ENCODE results near the gene PTPRB. TPM values are rescaled to one million over a fixed set of nuclear protein-coding genes. Genes with fewer than 3 reads are reported as not detected.

The PTPRB gene
- total RNA-seq, 3 donors from 2014 or later = 18.4 to 36.1 (median 33.6) TPM

GRCh38 chr12:70661466-70662161 lies 24.4 kb upstream of the PTPRB start:
- no peak for DNase-seq (ENCODE audit: low spot score in 2 of 2)
- Histone ChIP-seq H3K4me1 (no peaks in the 10 kb centered on the region), H3K9me3 (no peaks in the 10 kb centered on the region), H3K27me3 (no peaks in the 10 kb centered on the region), H3K36me3 (no peaks in the 10 kb centered on the region), H3K4me3 (no peak overlapping the region), H3K27ac (peak overlapping the region in 1 of 2 donors; percentile 13)
- no peak for TF ChIP-seq CTCF (IDR thresholded peaks at IDR 0.05)
- no peak for TF ChIP-seq POLR2A (IDR thresholded peaks at IDR 0.05)
- no peak for TF ChIP-seq POLR2AphosphoS5 (IDR thresholded peaks at IDR 0.05)
- intact Hi-C loops (cut with DNase I; ENCODE audit: low total_unique reads) = no loop called here

DNA sequence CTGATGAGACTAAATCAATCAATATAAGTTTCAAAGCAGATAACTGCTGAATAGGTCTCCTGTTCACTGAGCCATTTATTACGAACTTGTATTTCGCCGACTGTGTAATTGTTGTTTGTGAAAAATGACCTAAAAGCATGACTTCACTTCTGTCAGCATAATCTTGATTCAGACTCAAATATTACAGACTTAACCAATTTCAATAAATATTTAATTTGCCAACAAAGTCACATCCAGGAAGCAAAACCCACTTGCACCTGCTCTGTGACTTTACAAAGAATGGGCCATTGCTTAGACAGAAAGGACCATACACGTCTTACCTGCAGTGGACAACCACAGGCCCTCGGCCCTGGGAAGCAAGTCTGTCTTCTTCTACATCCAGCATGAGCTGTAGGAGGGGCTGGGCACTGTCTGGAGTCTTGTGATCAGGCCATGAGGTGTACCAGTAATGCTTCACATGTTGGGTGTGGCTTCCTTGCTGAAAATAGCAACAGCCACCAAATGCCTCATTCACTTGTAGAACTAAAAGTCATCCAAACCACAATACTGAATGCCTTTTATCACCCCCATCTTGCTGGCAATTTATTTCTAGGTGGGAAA lies 23.5 kb upstream of the PTPRB start:
- no peak overlapping the region for H3K27ac ChIP-seq
- intact Hi-C loops (cut with DNase I; ENCODE audit: low total_unique reads) = no loop called here
- no peak overlapping the region for H3K4me3 ChIP-seq
- no peaks in the 10 kb centered on the region for H3K36me3 ChIP-seq
- TF ChIP-seq CTCF (IDR thresholded peaks at IDR 0.05) = no peak
- no peak for TF ChIP-seq POLR2AphosphoS5 (IDR thresholded peaks at IDR 0.05)
- TF ChIP-seq POLR2A (IDR thresholded peaks at IDR 0.05) = no peak
- no peaks in the 10 kb centered on the region for H3K27me3 ChIP-seq
- H3K9me3 ChIP-seq = no peaks in the 10 kb centered on the region
- H3K4me1 ChIP-seq = no peaks in the 10 kb centered on the region
- DNase-seq (ENCODE audit: low spot score in 2 of 2) = no peak

DNA sequence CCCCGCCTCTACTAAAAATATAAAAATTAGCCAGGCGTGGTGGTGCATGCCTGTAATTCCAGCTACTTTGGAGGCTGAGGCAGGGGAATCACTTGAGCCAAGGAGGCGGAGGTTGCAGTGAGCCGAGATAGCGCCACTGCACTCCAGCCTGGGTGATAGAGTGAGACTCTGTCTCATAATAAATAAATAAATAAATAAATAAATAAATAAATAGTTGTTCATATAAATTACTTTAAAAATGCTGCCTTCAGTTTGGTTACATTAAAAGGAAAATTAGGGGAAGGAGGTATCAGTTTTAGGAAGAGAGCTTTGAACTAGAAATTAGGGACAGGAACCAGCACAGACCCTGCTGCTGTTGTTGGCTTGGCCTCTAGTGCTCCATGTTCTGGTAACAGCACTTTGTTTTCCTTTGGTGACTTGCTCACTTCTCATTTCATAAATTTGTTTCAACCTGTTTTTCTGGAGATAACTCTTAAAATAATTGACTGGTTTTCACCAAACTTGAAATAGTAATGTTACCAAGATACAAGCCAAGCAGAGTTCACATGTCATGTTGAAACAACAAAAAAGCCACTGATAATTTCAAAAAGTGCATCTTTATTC lies 22.9 kb upstream of the PTPRB start:
- Histone ChIP-seq H3K27ac (no peak overlapping the region), H3K4me1 (no peaks in the 10 kb centered on the region), H3K4me3 (no peak overlapping the region), H3K9me3 (no peaks in the 10 kb centered on the region), H3K36me3 (no peaks in the 10 kb centered on the region), H3K27me3 (no peaks in the 10 kb centered on the region)
- DNase-seq (ENCODE audit: low spot score in 2 of 2) = no peak
- intact Hi-C loops (cut with DNase I; ENCODE audit: low total_unique reads) = no loop called here
- TF ChIP-seq POLR2AphosphoS5 (IDR thresholded peaks at IDR 0.05) = no peak
- no peak for TF ChIP-seq CTCF (IDR thresholded peaks at IDR 0.05)
- no peak for TF ChIP-seq POLR2A (IDR thresholded peaks at IDR 0.05)

DNA sequence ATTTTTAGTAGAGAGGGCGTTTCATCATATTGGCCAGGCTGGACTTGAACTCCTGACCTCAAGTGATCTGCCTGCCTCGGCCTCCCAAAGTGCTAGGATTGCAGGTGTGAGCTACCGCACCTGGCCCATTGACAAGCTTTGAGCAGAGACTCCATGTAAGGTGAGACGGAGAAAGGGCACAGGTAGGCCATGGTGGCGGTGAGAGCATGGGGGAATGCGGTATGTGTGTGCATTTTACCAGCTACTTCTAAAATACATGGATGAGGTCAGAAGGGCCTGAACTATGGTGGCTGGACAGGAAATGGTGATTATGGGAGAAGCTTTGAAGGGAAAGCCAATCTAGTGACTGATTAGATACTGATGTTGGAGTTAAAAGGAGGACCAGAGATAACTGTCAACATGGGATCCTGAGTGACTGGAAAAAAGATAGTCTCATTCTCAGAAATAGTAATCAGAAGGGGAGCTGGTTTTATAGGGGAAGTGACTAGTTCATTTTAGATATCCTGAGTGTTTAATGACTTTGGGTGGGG lies 21.9 kb upstream of the PTPRB start:
- intact Hi-C loops (cut with DNase I; ENCODE audit: low total_unique reads) = no loop called here
- no peak for TF ChIP-seq POLR2A (IDR thresholded peaks at IDR 0.05)
- no peak for TF ChIP-seq CTCF (IDR thresholded peaks at IDR 0.05)
- no peak for TF ChIP-seq POLR2AphosphoS5 (IDR thresholded peaks at IDR 0.05)
- Histone ChIP-seq H3K36me3 (no peaks in the 10 kb centered on the region), H3K4me3 (no peak overlapping the region), H3K27ac (no peak overlapping the region), H3K9me3 (no peaks in the 10 kb centered on the region), H3K27me3 (no peaks in the 10 kb centered on the region), H3K4me1 (no peaks in the 10 kb centered on the region)
- no peak for DNase-seq (ENCODE audit: low spot score in 2 of 2)
